GM18909 (cell line): ENCODE results near the gene TRPC4.
"Not testable (repeated sequence)": the region's sequence is repeated elsewhere in the genome, so short reads cannot be mapped to it uniquely, and the experiment has no call there.

Experiments used
- ATAC-seq: cut with Tn5 transposase; IDR thresholded peaks from one replicate; pipeline ENCODE4 v1.9.1; 2021; ENCODE audit warnings: mild to moderate bottlenecking; ENCODE audit not compliant: unreplicated experiment, poor library complexity

The TRPC4 gene

GRCh38 chr13:37615276-37615675, 254.3 kb downstream of the TRPC4 start:
- ATAC-seq = no peak

DNA sequence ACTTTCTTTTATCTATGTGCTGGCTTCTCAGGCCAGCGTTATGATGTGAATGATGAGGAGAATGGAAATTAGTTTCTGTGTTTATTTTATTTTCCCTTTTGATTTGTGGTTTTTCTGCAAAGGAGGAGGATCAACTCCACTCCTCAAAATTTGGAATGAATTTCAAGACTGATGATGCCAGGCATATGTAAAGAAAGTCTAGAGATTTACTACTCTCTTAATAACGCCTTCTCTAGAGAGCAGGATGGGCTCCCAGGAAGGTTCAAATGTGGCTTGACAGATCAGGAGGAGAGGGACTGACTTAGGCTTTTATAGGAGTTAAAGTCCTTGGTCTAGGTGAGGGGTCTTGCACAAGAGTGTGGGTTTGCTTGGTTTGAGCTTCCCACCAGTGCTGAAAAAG, 255.9 kb downstream of the TRPC4 start:
- ATAC-seq = no peak

GRCh38 chr13:37613236-37613635, 256.3 kb downstream of the TRPC4 start:
- no peak for ATAC-seq

GRCh38 chr13:37608750-37609339, 260.7 kb downstream of the TRPC4 start:
- no peak for ATAC-seq

- ATAC-seq = no peak
Observed at GRCh38 chr13:37602733-37603381, 266.7 kb downstream of the TRPC4 start.

DNA sequence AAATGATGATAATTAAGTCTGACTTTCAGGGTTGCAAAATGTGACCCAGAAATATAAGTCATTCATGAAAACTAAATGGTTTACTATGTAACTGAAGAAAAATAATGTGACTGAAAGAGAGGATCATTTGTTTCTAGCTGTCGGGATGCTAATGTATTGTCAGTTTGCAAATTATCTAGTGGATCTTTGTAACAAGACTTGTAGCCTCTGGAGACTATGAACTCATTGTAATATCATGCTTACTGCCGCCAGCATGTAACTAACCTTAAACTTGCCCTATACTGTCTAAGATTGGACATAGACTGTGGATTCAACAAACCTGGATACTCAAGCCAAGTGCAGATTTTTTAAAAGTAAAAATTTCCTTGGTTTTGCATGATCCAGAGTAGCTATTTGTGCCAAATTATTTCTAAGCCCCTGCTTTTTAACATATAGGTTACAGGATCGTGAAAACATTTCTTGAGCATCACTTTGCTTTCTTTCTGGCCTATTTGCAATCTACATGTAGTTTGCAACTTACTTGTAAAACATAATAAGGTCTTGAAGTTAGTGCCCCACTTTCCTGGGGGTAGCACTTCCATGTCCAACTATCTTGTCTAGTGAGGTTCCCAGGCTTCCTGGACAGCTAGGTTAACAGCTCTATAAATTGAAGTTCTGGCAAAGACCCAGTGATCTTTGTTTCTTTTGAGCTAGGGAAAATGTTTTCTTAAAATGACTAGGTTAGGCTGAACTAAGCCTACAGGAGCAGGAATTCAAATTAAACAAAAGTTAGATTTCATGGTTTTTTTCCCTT, 267.7 kb downstream of the TRPC4 start:
- ATAC-seq = no peak

DNA sequence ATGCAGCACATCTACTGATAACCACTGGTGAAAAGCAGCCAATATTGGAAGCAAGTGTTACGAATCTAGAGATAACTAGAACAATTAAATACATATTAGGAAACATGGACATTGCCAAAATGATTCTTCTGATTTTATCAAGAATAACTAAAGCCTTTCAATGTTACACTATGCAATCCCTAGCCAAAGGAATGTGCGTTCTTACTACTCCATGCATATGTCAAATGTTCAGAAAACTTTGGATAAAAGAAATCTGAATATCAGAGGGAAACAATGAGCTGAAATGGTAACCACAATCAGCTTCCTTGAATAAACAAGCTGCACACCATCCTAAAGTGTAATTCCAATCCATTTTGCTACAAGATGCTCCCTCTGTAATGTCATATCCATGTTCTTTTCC, 270.1 kb downstream of the TRPC4 start:
- no peak for ATAC-seq

GRCh38 chr13:37598597-37598996, 271.0 kb downstream of the TRPC4 start, which contains the start of gene POSTN:
Gene POSTN (minus strand): TSS chr13:37598768. CDS start chr13:37598726, 42 bp downstream.
- no peak for ATAC-seq

DNA sequence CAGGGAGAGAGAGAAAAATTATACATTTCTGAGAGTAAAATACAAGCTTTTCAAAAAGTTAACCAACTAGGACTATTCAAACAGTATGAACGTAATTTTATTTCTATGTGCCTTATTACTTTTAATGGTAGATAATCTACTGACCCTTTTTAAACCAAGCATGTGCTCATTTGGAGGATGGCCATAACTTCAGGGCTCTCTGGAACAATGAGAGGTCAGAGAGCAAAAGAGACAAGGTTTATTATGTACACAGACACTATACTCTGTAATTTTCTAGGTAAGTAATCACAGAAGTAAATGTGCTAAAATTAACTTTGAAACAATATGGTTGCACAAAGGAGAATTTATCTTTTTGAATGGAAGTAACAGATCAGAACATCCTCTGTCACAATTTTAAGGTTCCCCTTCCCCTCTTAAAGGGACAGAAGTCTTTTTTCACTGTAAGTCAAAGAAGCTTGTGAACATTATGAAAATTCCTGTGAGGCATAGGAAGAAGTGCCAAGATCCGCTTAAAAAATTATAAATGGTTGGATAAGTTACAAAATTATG, 272.0 kb downstream of the TRPC4 start:
- ATAC-seq = no peak

DNA sequence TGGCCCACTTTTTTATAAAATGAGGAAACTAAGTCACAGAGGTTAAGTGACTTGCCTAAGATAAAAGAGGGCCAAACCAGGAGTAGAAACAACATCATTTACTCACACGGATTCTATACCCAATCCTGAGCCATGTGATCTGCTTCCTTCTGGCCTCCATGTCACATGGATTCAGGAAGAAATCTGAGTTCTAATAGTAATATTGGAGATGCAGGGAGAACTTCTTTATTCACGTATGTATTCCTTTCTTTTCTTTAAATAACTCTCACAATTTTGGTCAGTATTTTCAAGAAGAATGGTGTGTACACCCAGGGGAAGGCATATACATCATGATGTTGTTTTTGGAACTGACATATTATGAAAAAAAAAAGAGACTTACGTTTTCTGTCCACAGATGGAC, 272.8 kb downstream of the TRPC4 start:
- no peak for ATAC-seq

- no peak for ATAC-seq
Observed at GRCh38 chr13:37595162-37595561, 274.4 kb downstream of the TRPC4 start.

GRCh38 chr13:37594550-37594949, 275.0 kb downstream of the TRPC4 start:
- no peak for ATAC-seq

GRCh38 chr13:37589381-37589780, 280.2 kb downstream of the TRPC4 start:
- not testable (repeated sequence) for ATAC-seq

DNA sequence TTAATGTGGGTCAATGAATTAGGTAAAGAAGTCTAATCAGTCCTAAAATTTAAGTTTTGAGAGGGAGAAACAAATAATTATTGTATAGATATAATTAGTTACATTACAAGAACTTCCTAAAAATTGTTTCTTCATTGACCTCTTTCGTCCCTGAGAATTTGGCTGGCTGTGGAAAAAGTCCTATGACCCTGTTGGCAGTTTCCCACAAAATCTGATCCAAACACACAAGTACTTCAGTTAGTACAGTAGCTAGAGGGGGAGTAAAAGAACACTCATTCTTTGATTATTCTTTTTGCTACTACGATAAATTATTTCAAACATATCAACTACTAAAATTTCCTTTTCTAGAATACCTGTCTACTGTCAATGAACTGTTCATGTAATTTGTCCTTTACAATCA, 282.3 kb downstream of the TRPC4 start:
- no peak for ATAC-seq
